RWPE2 (cell line): Measurements from ENCODE around the gene MMP17.
A peak's percentile ranks its signal among the peaks of the same experiment; 100 is the strongest.

Experiments
- ATAC-seq: fragments of 200-7000 bp; cut with Tn5 transposase; 3 replicates; pipeline ENCODE4 v1.9.1; 2021; ENCODE audit warnings: low read depth
- DNase-seq: peaks from one replicate; pipeline ENCODE4 v3.0.0-alpha.2; 2020; ENCODE audit warnings: low spot score
- H3K27ac ChIP-seq: fragments of 450-650 bp; 2 replicates; pipeline ENCODE4 v1.5.1; 2017; ENCODE audit warnings: mild to moderate bottlenecking; ENCODE audit not compliant: poor library complexity, severe bottlenecking
- H3K27me3 ChIP-seq: fragments of 250-450 bp; sonication (Bioruptor Pico); 2 replicates; pipeline ENCODE4 v1.5.1; 2021; ENCODE audit warnings: mild to moderate bottlenecking, moderate library complexity; ENCODE audit not compliant: insufficient read depth, poor library complexity, severe bottlenecking
- H3K36me3 ChIP-seq: fragments of 250-450 bp; sonication (Bioruptor Pico); 2 replicates; pipeline ENCODE4 v1.5.1; 2020; ENCODE audit warnings: low read depth, mild to moderate bottlenecking, moderate library complexity
- H3K4me1 ChIP-seq: fragments of 250-450 bp; sonication (Bioruptor Pico); 2 replicates; pipeline ENCODE4 v1.5.1; 2021; ENCODE audit warnings: mild to moderate bottlenecking, moderate library complexity; ENCODE audit not compliant: insufficient read depth, poor library complexity, severe bottlenecking
- H3K4me3 ChIP-seq: fragments of 250-450 bp; sonication (Bioruptor Pico); 2 replicates; pipeline ENCODE4 v1.5.1; 2021; ENCODE audit warnings: mild to moderate bottlenecking, moderate library complexity; ENCODE audit not compliant: severe bottlenecking
- H3K9me3 ChIP-seq: fragments of 250-450 bp; sonication (Bioruptor Pico); 2 replicates; pipeline ENCODE4 v1.5.1; 2021; ENCODE audit warnings: mild to moderate bottlenecking, moderate library complexity; ENCODE audit not compliant: severe bottlenecking
- TF ChIP-seq, protein P1 (sequence below): fragments of 450-650 bp; IDR thresholded peaks from one replicate; pipeline ENCODE4 v1.5.1; 2017; ENCODE audit warnings: mild to moderate bottlenecking, moderate library complexity; ENCODE audit not compliant: poor library complexity, severe bottlenecking

Gene MMP17

GRCh38 chr12:131799828-131800593 is 28.2 kb upstream of the MMP17 start:
- H3K4me3 ChIP-seq = no peak overlapping the region
- no peak for DNase-seq
- H3K27me3 ChIP-seq = no peaks in the 10 kb centered on the region
- no peak for ATAC-seq
- no peaks in the 10 kb centered on the region for H3K9me3 ChIP-seq
- no peak overlapping the region for H3K27ac ChIP-seq
- peaks cover 20% of the 10 kb centered on the region for H3K36me3 ChIP-seq
- TF ChIP-seq, protein P1, sequence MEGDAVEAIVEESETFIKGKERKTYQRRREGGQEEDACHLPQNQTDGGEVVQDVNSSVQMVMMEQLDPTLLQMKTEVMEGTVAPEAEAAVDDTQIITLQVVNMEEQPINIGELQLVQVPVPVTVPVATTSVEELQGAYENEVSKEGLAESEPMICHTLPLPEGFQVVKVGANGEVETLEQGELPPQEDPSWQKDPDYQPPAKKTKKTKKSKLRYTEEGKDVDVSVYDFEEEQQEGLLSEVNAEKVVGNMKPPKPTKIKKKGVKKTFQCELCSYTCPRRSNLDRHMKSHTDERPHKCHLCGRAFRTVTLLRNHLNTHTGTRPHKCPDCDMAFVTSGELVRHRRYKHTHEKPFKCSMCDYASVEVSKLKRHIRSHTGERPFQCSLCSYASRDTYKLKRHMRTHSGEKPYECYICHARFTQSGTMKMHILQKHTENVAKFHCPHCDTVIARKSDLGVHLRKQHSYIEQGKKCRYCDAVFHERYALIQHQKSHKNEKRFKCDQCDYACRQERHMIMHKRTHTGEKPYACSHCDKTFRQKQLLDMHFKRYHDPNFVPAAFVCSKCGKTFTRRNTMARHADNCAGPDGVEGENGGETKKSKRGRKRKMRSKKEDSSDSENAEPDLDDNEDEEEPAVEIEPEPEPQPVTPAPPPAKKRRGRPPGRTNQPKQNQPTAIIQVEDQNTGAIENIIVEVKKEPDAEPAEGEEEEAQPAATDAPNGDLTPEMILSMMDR = no peak
- no peaks in the 10 kb centered on the region for H3K4me1 ChIP-seq

DNA sequence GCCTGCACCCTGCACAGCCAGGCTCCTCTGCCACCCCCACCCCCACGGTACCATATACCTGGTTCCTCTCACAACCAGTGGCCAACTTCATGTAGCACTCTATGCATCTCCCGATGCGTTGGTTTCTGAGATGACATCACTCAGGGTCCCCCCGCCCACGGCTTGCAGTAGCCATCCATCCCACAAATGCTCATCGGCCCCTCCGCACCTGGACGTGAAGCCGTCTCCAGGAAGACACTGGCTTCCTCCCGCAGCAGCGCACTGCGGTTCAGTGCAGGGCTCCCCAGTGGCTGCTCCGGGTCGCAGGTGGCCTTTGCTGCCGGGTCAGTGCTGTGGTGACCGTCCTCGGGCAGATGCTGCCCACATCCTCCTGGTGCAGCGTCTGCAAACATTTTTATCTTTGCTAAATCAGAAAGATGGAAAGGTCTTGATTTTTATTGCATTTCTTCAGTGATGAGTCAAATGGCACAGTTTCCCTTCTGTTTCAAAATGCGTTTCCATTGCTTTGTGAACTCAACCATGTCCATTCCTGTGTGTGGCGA is 27.5 kb upstream of the MMP17 start:
- TF ChIP-seq, protein P1 = no peak
- H3K36me3 ChIP-seq = peaks cover 20% of the 10 kb centered on the region
- no peaks in the 10 kb centered on the region for H3K9me3 ChIP-seq
- no peak overlapping the region for H3K27ac ChIP-seq
- no peaks in the 10 kb centered on the region for H3K4me1 ChIP-seq
- ATAC-seq (no peak), DNase-seq (no peak)
- no peak overlapping the region for H3K4me3 ChIP-seq
- no peaks in the 10 kb centered on the region for H3K27me3 ChIP-seq

GRCh38 chr12:131801254-131801866 is 26.8 kb upstream of the MMP17 start:
- DNase-seq (no peak), ATAC-seq (no peak)
- TF ChIP-seq, protein P1 = no peak
- no peak overlapping the region for H3K27ac ChIP-seq
- H3K36me3 ChIP-seq = peaks cover 20% of the 10 kb centered on the region
- H3K27me3 ChIP-seq = no peaks in the 10 kb centered on the region
- H3K4me3 ChIP-seq = no peak overlapping the region
- H3K4me1 ChIP-seq = no peaks in the 10 kb centered on the region
- H3K9me3 ChIP-seq = no peaks in the 10 kb centered on the region

GRCh38 chr12:131803961-131804521 is 24.2 kb upstream of the MMP17 start:
- peak; percentile 12; the same call in 1 of the 3 replicates for ATAC-seq
- no peaks in the 10 kb centered on the region for H3K36me3 ChIP-seq
- no peak overlapping the region for H3K4me3 ChIP-seq
- DNase-seq = no peak
- no peaks in the 10 kb centered on the region for H3K9me3 ChIP-seq
- TF ChIP-seq, protein P1 = no peak
- no peak overlapping the region for H3K27ac ChIP-seq
- no peaks in the 10 kb centered on the region for H3K27me3 ChIP-seq
- no peaks in the 10 kb centered on the region for H3K4me1 ChIP-seq

- no peaks in the 10 kb centered on the region for H3K27me3 ChIP-seq
- no peaks in the 10 kb centered on the region for H3K36me3 ChIP-seq
- DNase-seq = no peak
- ATAC-seq = no peak
- H3K9me3 ChIP-seq = no peaks in the 10 kb centered on the region
- H3K4me3 ChIP-seq = no peak overlapping the region
- TF ChIP-seq, protein P1 = no peak
- no peak overlapping the region for H3K27ac ChIP-seq
- no peaks in the 10 kb centered on the region for H3K4me1 ChIP-seq
These were observed 22.8 kb upstream of the MMP17 start for GRCh38 chr12:131805421-131805820.
